ENCODE data around the gene RBM27. TPM values are rescaled to one million over a fixed set of nuclear protein-coding genes. Genes with fewer than 3 reads are reported as not detected.
"Not testable (repeated sequence)": the region's sequence is repeated elsewhere in the genome, so short reads cannot be mapped to it uniquely, and the experiment has no call there.

RBM27 gene
- total RNA-seq, 2 donors from 2014 or later: 14.4 to 17.3 TPM

GRCh38 chr5:146199176-146199815 is 4.1 kb upstream of the RBM27 start:
- intact Hi-C loops (cut with DNase I): no loop called here
- Histone ChIP-seq H3K27ac (no peak overlapping the region), H3K27me3 (no peaks in the 10 kb centered on the region), H3K9ac (ENCODE audit: low read depth in 2 of 2, low read length in 2 of 2) (no peak overlapping the region), H3K36me3 (no peaks in the 10 kb centered on the region), H3K4me3 (no peak overlapping the region), H3K9me3 (no peaks in the 10 kb centered on the region), H3K4me1 (no peaks in the 10 kb centered on the region)
- no peak for DNase-seq
- TF ChIP-seq CTCF (IDR thresholded peaks at IDR 0.05): no peak

GRCh38 chr5:146201795-146202194 is 1.6 kb upstream of the RBM27 start:
- H3K36me3 ChIP-seq; H3K4me3 ChIP-seq; H3K9ac ChIP-seq (ENCODE audit: low read depth in 2 of 2, low read length in 2 of 2); intact Hi-C loops (cut with DNase I); DNase-seq; H3K27me3 ChIP-seq; H3K9me3 ChIP-seq; H3K27ac ChIP-seq: not testable (repeated sequence)
- H3K4me1 ChIP-seq: peaks cover 15% of the 10 kb centered on the region

GRCh38 chr5:146203872-146204192 is 427 bp downstream of the RBM27 start:
- Histone ChIP-seq H3K9ac (ENCODE audit: low read depth in 2 of 2, low read length in 2 of 2) (peak overlapping the region; percentile 86 to 90), H3K4me3 (peak overlapping the region; percentile 83), H3K27me3 (no peaks in the 10 kb centered on the region), H3K36me3 (no peaks in the 10 kb centered on the region), H3K27ac (peak overlapping the region; percentile 68), H3K9me3 (no peaks in the 10 kb centered on the region), H3K4me1 (peaks cover 15% of the 10 kb centered on the region)
- no peak for TF ChIP-seq CTCF (IDR thresholded peaks at IDR 0.05)
- intact Hi-C loops (cut with DNase I): no loop called here
- DNase-seq: no peak

- intact Hi-C loops (cut with DNase I): no loop called here
- Histone ChIP-seq H3K27me3 (no peaks in the 10 kb centered on the region), H3K4me3 (no peak overlapping the region), H3K9me3 (no peaks in the 10 kb centered on the region), H3K4me1 (peaks cover 20% of the 10 kb centered on the region), H3K9ac (ENCODE audit: low read depth in 2 of 2, low read length in 2 of 2) (no peak overlapping the region), H3K27ac (no peak overlapping the region), H3K36me3 (no peaks in the 10 kb centered on the region)
- no peak for DNase-seq
- TF ChIP-seq CTCF (IDR thresholded peaks at IDR 0.05): no peak
Observed at GRCh38 chr5:146205499-146206202, 2.2 kb downstream of the RBM27 start.

GRCh38 chr5:146206257-146206656 is 2.9 kb downstream of the RBM27 start:
- Histone ChIP-seq H3K4me3 (no peak overlapping the region), H3K36me3 (no peaks in the 10 kb centered on the region), H3K9ac (ENCODE audit: low read depth in 2 of 2, low read length in 2 of 2) (no peak overlapping the region), H3K27ac (no peak overlapping the region), H3K27me3 (no peaks in the 10 kb centered on the region), H3K4me1 (peaks cover 20% of the 10 kb centered on the region), H3K9me3 (no peaks in the 10 kb centered on the region)
- TF ChIP-seq CTCF (IDR thresholded peaks at IDR 0.05): no peak
- intact Hi-C loops (cut with DNase I): no loop called here
- DNase-seq: no peak

GRCh38 chr5:146208916-146209522 is 5.6 kb downstream of the RBM27 start:
- Histone ChIP-seq H3K4me1 (peaks cover 20% of the 10 kb centered on the region), H3K36me3 (no peaks in the 10 kb centered on the region), H3K4me3 (no peak overlapping the region), H3K9ac (ENCODE audit: low read depth in 2 of 2, low read length in 2 of 2) (no peak overlapping the region), H3K27ac (no peak overlapping the region), H3K27me3 (no peaks in the 10 kb centered on the region), H3K9me3 (no peaks in the 10 kb centered on the region)
- no peak for TF ChIP-seq CTCF (IDR thresholded peaks at IDR 0.05)
- intact Hi-C loops (cut with DNase I): no loop called here
- no peak for DNase-seq
